GM18519 (cell line): ENCODE measurements around the gene RAB3IL1.

ENCODE experiments used
- ATAC-seq: cut with Tn5 transposase; IDR thresholded peaks from one replicate; pipeline ENCODE4 v1.9.1; 2021; ENCODE audit warnings: mild to moderate bottlenecking, moderate library complexity; ENCODE audit not compliant: unreplicated experiment, low FRiP score

The RAB3IL1 gene

GRCh38 chr11:61922539-61922938, 5.2 kb upstream of the RAB3IL1 start:
- ATAC-seq, result no peak

- no peak for ATAC-seq
Measured at GRCh38 chr11:61921446-61921845, 4.1 kb upstream of the RAB3IL1 start.

GRCh38 chr11:61919705-61920631, 2.6 kb upstream of the RAB3IL1 start:
- no peak for ATAC-seq

- no peak for ATAC-seq
Measured at GRCh38 chr11:61918938-61919704, 1.8 kb upstream of the RAB3IL1 start.

- ATAC-seq, result no peak
Measured at GRCh38 chr11:61918251-61918937, 1.0 kb upstream of the RAB3IL1 start.

GRCh38 chr11:61916737-61917333, 531 bp downstream of the RAB3IL1 start:
- ATAC-seq, result no peak

- ATAC-seq, result no peak
Measured at GRCh38 chr11:61914471-61915171, 2.7 kb downstream of the RAB3IL1 start.

- ATAC-seq, result no peak
Measured at GRCh38 chr11:61913699-61914395, 3.5 kb downstream of the RAB3IL1 start.

GRCh38 chr11:61912991-61913698, 4.2 kb downstream of the RAB3IL1 start:
- no peak for ATAC-seq

- ATAC-seq, result no peak
Measured at GRCh38 chr11:61912530-61912898, 4.9 kb downstream of the RAB3IL1 start.

GRCh38 chr11:61911701-61912529, 5.5 kb downstream of the RAB3IL1 start:
- ATAC-seq, result no peak

GRCh38 chr11:61911128-61911700, 6.2 kb downstream of the RAB3IL1 start:
- no peak for ATAC-seq

- no peak for ATAC-seq
Measured at GRCh38 chr11:61910187-61911127, 6.9 kb downstream of the RAB3IL1 start.

GRCh38 chr11:61908730-61909316, 8.5 kb downstream of the RAB3IL1 start:
- ATAC-seq, result no peak

- no peak for ATAC-seq
Measured at GRCh38 chr11:61907871-61908729, 9.3 kb downstream of the RAB3IL1 start.
